Lung (tissue), 12 donors: ENCODE data around the gene GLIS1. TPM values are rescaled to one million over a fixed set of nuclear protein-coding genes. Genes with fewer than 3 reads are reported as not detected.

ENCODE experiments used
- ATAC-seq: fragments of 200-7000 bp; cut with Tn5 transposase; one replicate; pipeline ENCODE4 v1.9.1; 2020; ENCODE audit warnings: moderate number of reproducible peaks; ENCODE audit not compliant: insufficient read depth, low FRiP score
- DNase-seq, 3 donors: peaks; one replicate each; pipeline ENCODE4 v3.0.0-alpha.2; 2013 to 2017
- H3K27ac ChIP-seq, 2 donors: one replicate each; pipeline ENCODE4 v1.5.1; 2013; ENCODE audit warnings: mild to moderate bottlenecking in 2 of 2, moderate library complexity in 2 of 2, control low read depth in 1 of 2, inconsistent platforms in 1 of 2, low read depth in 1 of 2, low read length in 1 of 2
- H3K27me3 ChIP-seq, 3 donors: one replicate each; pipeline ENCODE4 v1.5.1; 2013; ENCODE audit warnings: low read length in 2 of 3; ENCODE audit not compliant: control insufficient read depth in 3 of 3, insufficient read depth in 3 of 3
- H3K36me3 ChIP-seq, 4 donors: one replicate each; pipeline ENCODE4 v1.5.1; 2013; ENCODE audit warnings: low read length in 4 of 4, mild to moderate bottlenecking in 1 of 4, moderate library complexity in 1 of 4; ENCODE audit not compliant: control insufficient read depth in 4 of 4, insufficient read depth in 4 of 4
- H3K4me1 ChIP-seq, 5 donors: one replicate each; pipeline ENCODE4 v1.5.1; 2013; ENCODE audit warnings: low read length in 5 of 5, mild to moderate bottlenecking in 2 of 5, moderate library complexity in 1 of 5; ENCODE audit not compliant: control insufficient read depth in 5 of 5, insufficient read depth in 5 of 5
- H3K4me3 ChIP-seq: one replicate; pipeline ENCODE4 v1.5.1; 2013; ENCODE audit warnings: mild to moderate bottlenecking, control low read depth, moderate library complexity
- H3K9ac ChIP-seq, 2 donors: one replicate each; pipeline ENCODE4 v1.5.1; 2013; ENCODE audit warnings: low read length in 2 of 2, control low read depth in 1 of 2; ENCODE audit not compliant: insufficient read depth in 1 of 2
- H3K9me3 ChIP-seq, 4 donors: one replicate each; pipeline ENCODE4 v1.5.1; 2013; ENCODE audit warnings: low read length in 3 of 4, mild to moderate bottlenecking in 1 of 4, moderate library complexity in 1 of 4; ENCODE audit not compliant: control insufficient read depth in 4 of 4, insufficient read depth in 3 of 4
- WGBS, 2 donors: extraction: QIAGEN DNeasy Blood & Tissue Kit; methylation state at CpG; one replicate each; pipeline ENCODE4 v1.1.7; 2013; 5-methylcytosine and 5-hydroxymethylcytosine counted together
- polyA plus RNA-seq, 2 donors: library from polyadenylated mRNA; stranded (reverse); fragments of 200-250 nt; gene quantifications; one replicate each; pipeline ENCODE4 v1.2.1, GENCODE V29; 2013
- total RNA-seq, 2 donors: library from RNA; depleted of rRNA in 1 of 2; stranded (reverse); fragments of >200 nt in 1 of 2; gene quantifications; one replicate each; pipeline ENCODE4 v1.2.1, GENCODE V29; 2014 to 2021
- TF ChIP-seq, protein P1 (sequence below): IDR thresholded peaks from 2 replicates; pipeline ENCODE4 v1.5.1; 2012; ENCODE audit warnings: mild to moderate bottlenecking; ENCODE audit errors: control extremely low read depth, extremely low read depth
- donor health status: control.
- donor health status: control.
- donor health status: Bipolar disorder and iron deficiency.
- donor health status: healthy.
- donor health status: DM: yes; HTN: yes; CAD: no.

Gene GLIS1
- total and polyA plus RNA-seq, 4 donors: 0.05 to 0.18 (median 0.17) TPM; not detected in 1

DNA sequence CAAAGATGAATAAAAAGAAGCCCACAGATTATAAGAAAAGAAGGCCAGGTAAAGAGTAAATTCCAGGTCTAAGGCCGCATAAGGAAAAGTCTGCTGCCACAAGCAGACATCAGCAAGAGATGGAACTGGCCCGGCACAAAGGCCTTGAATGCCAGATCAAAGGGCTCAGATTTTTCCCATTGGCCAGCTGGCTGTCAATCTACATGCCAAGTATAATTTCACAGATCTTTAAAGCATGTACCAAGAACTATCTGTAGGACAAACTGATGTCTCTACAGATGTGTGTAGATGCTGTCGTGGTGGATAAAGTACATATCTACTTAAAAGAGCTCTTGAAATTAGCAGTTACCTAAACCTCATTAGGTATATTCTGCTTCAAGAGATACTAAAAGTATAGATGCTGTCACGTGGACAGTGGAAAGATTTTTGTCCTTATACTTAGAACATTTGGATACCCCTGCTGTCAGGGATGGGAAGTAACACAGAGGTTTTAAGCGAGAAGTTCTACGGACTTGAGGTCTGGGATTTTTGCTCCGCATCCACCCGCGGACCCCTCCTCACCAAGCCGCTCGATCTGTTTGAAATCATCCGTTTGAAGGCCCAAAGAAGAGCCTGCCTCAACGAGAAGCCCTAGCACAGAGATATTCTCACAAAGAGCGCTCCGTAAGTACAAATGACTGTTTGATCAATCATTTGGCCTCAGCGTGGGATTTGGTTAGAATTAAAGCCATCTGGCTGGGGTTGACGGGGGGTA lies 10.1 kb downstream of the GLIS1 start:
- H3K27me3 ChIP-seq: peaks cover 0 to 42% (median under 1%) of the 10 kb centered on the region in 3 donors
- 81 to 89% methylated on average over 17 of the region's 17 CpGs for WGBS, 2 donors
- no peaks in the 10 kb centered on the region for H3K9me3 ChIP-seq
- no peak overlapping the region for H3K27ac ChIP-seq
- ATAC-seq: no peak
- H3K36me3 ChIP-seq: no peaks in the 10 kb centered on the region
- H3K9ac ChIP-seq: no peak overlapping the region
- TF ChIP-seq, protein P1, sequence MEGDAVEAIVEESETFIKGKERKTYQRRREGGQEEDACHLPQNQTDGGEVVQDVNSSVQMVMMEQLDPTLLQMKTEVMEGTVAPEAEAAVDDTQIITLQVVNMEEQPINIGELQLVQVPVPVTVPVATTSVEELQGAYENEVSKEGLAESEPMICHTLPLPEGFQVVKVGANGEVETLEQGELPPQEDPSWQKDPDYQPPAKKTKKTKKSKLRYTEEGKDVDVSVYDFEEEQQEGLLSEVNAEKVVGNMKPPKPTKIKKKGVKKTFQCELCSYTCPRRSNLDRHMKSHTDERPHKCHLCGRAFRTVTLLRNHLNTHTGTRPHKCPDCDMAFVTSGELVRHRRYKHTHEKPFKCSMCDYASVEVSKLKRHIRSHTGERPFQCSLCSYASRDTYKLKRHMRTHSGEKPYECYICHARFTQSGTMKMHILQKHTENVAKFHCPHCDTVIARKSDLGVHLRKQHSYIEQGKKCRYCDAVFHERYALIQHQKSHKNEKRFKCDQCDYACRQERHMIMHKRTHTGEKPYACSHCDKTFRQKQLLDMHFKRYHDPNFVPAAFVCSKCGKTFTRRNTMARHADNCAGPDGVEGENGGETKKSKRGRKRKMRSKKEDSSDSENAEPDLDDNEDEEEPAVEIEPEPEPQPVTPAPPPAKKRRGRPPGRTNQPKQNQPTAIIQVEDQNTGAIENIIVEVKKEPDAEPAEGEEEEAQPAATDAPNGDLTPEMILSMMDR: no peak
- no peaks in the 10 kb centered on the region for H3K4me1 ChIP-seq
- no peak overlapping the region for H3K4me3 ChIP-seq
- no peak for DNase-seq

DNA sequence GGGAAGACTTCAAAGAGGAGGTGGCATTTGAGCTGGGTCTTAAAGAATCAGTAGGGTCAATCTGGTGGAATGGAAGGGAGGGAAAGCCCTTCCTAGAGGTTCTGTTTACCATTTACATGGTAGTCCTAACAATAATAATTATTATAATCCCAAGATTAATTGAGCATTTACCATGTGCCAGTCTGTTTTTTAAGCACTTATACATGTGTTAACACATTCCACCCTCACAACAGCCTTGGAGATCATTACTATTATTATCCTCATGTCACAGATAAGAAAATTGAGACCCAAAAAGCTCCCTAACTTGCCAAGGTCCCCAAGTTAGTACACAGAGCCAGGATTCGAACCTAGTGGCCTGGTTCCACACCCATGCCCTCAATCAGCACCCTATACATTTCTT lies 10.8 kb downstream of the GLIS1 start:
- Histone ChIP-seq H3K27ac (no peak overlapping the region), H3K36me3 (no peaks in the 10 kb centered on the region), H3K9ac (no peak overlapping the region), H3K4me1 (no peaks in the 10 kb centered on the region), H3K4me3 (no peak overlapping the region), H3K27me3 (peaks cover 0 to 35% (median 0%) of the 10 kb centered on the region in 3 donors), H3K9me3 (no peaks in the 10 kb centered on the region)
- TF ChIP-seq, protein P1: no peak
- no peak for DNase-seq
- no peak for ATAC-seq
- WGBS, 2 donors: 74 to 82% methylated on average over 1 of the region's 1 CpG

DNA sequence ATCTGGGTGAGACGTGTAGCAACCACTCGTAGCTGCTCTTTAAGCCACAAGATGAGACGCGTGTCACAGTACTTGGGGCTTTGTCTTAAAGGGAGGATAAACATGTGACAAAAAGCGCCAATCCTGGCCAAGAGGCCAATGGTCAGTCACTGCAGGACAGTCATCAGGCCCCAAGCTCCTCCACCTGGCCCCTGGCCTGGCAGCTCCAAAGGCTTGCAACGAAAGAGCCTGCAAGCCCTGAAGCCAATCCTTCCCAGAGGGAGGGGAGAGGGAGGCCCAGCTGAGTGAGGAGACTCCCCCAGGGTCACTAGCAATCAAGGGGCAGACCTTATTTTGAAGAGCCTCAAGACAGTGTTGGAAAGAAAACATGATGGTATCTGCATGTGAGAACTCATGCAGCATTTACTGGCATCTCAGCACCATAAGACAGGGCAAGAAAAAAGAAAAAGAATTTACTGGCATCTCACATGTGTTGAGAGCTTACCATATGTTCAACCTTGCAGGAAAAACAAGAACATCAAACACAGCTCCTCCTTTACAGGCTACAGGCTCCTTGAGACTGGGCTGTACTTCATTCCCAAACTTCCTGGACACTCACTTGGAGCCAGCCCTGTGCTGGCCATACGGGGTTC lies 11.4 kb downstream of the GLIS1 start:
- 90 to 91% methylated on average over 7 of the region's 7 CpGs for WGBS, 2 donors
- H3K27ac ChIP-seq: no peak overlapping the region
- no peak overlapping the region for H3K4me3 ChIP-seq
- DNase-seq: no peak
- no peak overlapping the region for H3K9ac ChIP-seq
- no peaks in the 10 kb centered on the region for H3K4me1 ChIP-seq
- peaks cover 0 to 29% (median 0%) of the 10 kb centered on the region in 3 donors for H3K27me3 ChIP-seq
- no peaks in the 10 kb centered on the region for H3K36me3 ChIP-seq
- H3K9me3 ChIP-seq: no peaks in the 10 kb centered on the region
- ATAC-seq: no peak
- TF ChIP-seq, protein P1: no peak
